ENCODE measurements around the gene ANK2. TPM values are rescaled to one million over a fixed set of nuclear protein-coding genes. Genes with fewer than 3 reads are reported as not detected.

The ANK2 gene
- total RNA-seq, 2 experiments from 2014 or later: 0.38 to 4.0 TPM

DNA sequence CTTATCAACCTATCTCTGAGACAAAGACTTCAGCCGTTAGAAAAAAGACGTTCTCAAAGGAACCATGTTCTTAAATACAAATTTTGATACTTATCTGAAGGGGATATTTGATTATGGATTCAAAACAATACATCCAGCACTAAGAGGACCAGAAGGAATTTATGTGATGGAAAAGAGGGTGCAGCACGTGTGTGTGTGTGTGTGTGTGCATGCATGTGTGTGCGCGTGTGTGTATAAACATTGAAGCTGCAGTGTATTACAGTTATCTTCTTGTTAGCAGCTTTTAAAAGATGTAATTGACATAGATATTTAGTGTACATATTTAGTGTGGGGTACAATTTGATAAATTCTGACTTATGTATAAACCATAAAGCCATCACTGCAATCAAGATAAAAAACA is 44.9 kb downstream of the ANK2 start:
- no peaks in the 10 kb centered on the region for H3K36me3 ChIP-seq (ENCODE audit: insufficient read depth, low read length)
- ChIA-PET POLR2A (no interaction called here), CTCF (ENCODE audit: unreplicated experiment) (no interaction called here)
- no peaks in the 10 kb centered on the region for H3K9me2 ChIP-seq (ENCODE audit: insufficient read depth, low read length)
- no peak overlapping the region for H3K27ac ChIP-seq (ENCODE audit: low read depth, low read length, poor library complexity, severe bottlenecking)
- H3K4me3 ChIP-seq (ENCODE audit: low read depth, low read length, poor library complexity, severe bottlenecking): no peak overlapping the region
- no peak for TF ChIP-seq EZH2phosphoT487 (IDR thresholded peaks at IDR 0.05; ENCODE audit: borderline replicate concordance, low read depth, low read length)
- TF ChIP-seq, protein P1, sequence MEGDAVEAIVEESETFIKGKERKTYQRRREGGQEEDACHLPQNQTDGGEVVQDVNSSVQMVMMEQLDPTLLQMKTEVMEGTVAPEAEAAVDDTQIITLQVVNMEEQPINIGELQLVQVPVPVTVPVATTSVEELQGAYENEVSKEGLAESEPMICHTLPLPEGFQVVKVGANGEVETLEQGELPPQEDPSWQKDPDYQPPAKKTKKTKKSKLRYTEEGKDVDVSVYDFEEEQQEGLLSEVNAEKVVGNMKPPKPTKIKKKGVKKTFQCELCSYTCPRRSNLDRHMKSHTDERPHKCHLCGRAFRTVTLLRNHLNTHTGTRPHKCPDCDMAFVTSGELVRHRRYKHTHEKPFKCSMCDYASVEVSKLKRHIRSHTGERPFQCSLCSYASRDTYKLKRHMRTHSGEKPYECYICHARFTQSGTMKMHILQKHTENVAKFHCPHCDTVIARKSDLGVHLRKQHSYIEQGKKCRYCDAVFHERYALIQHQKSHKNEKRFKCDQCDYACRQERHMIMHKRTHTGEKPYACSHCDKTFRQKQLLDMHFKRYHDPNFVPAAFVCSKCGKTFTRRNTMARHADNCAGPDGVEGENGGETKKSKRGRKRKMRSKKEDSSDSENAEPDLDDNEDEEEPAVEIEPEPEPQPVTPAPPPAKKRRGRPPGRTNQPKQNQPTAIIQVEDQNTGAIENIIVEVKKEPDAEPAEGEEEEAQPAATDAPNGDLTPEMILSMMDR (conservative IDR thresholded peaks at IDR 0.05; ENCODE audit: low read length): no peak
- no peak overlapping the region for H2AFZ ChIP-seq (ENCODE audit: low read length)
- H3K4me1 ChIP-seq (ENCODE audit: insufficient read depth, low read length, poor library complexity, severe bottlenecking): no peaks in the 10 kb centered on the region
- no peak for DNase-seq (ENCODE audit: low spot score)
- intact Hi-C loops (cut with micrococcal nuclease; ENCODE audit: unreplicated experiment): no loop called here
- H3K9me3 ChIP-seq (ENCODE audit: low read length): no peaks in the 10 kb centered on the region
- H4K20me1 ChIP-seq (ENCODE audit: insufficient read depth, low read length): no peaks in the 10 kb centered on the region
- H3K79me2 ChIP-seq (ENCODE audit: insufficient read depth, low read depth, low read length): no peaks in the 10 kb centered on the region
- H3K4me2 ChIP-seq (ENCODE audit: low read length): no peak overlapping the region
- BruUV-seq (replicated peaks): no TSS peak

DNA sequence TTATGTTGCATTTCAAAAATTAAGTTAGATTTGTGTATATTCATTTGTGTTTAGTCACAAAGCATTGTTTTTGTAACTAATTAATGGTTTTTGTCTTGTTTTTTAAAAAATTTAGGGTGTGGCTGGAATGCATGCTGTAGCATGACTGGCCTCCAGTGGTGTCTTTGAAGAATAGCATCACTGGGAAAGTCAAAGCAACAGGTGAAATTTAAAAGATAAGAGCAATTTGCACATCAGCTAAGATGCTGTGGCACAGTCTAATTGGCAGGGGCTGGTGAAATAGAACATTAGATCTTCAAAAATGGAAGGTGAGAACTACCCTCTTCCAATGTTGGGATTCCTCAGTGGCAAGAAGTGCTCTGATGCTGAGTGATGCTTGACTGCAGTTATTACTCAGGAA is 45.3 kb downstream of the ANK2 start:
- ChIA-PET POLR2A (no interaction called here), CTCF (ENCODE audit: unreplicated experiment) (no interaction called here)
- H2AFZ ChIP-seq (ENCODE audit: low read length): no peak overlapping the region
- no TSS peak for BruUV-seq (replicated peaks)
- H3K27ac ChIP-seq (ENCODE audit: low read depth, low read length, poor library complexity, severe bottlenecking): no peak overlapping the region
- H3K36me3 ChIP-seq (ENCODE audit: insufficient read depth, low read length): no peaks in the 10 kb centered on the region
- DNase-seq (ENCODE audit: low spot score): peak; percentile 4
- H4K20me1 ChIP-seq (ENCODE audit: insufficient read depth, low read length): no peaks in the 10 kb centered on the region
- TF ChIP-seq, protein P1 (conservative IDR thresholded peaks at IDR 0.05; ENCODE audit: low read length): peak; percentile 77
- no peak for TF ChIP-seq EZH2phosphoT487 (IDR thresholded peaks at IDR 0.05; ENCODE audit: borderline replicate concordance, low read depth, low read length)
- intact Hi-C loops (cut with micrococcal nuclease; ENCODE audit: unreplicated experiment): no loop called here
- H3K79me2 ChIP-seq (ENCODE audit: insufficient read depth, low read depth, low read length): no peaks in the 10 kb centered on the region
- H3K4me1 ChIP-seq (ENCODE audit: insufficient read depth, low read length, poor library complexity, severe bottlenecking): no peaks in the 10 kb centered on the region
- no peaks in the 10 kb centered on the region for H3K9me3 ChIP-seq (ENCODE audit: low read length)
- H3K4me2 ChIP-seq (ENCODE audit: low read length): no peak overlapping the region
- H3K4me3 ChIP-seq (ENCODE audit: low read depth, low read length, poor library complexity, severe bottlenecking): no peak overlapping the region
- no peaks in the 10 kb centered on the region for H3K9me2 ChIP-seq (ENCODE audit: insufficient read depth, low read length)

DNA sequence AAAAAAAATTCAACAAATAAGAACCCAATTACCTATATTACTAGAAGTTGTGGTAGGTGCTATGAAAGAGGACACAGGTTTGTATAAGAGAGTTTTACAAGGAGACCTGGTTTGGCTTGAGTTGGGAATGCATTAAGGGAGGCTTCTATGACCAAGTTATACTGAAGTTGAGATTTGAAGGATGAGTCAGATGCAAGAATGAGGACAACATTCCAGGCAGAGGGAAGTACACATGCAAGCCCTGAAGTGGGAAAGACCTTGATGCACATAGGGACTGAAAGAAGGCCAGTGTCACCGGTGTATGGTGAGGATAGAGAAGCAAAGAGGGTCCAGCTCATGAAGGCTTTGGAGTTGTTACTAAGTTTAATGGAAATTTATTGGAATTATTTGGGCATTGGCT is 52.2 kb downstream of the ANK2 start:
- TF ChIP-seq EZH2phosphoT487 (IDR thresholded peaks at IDR 0.05; ENCODE audit: borderline replicate concordance, low read depth, low read length): no peak
- TF ChIP-seq, protein P1 (conservative IDR thresholded peaks at IDR 0.05; ENCODE audit: low read length): no peak
- no peak overlapping the region for H2AFZ ChIP-seq (ENCODE audit: low read length)
- H3K9me3 ChIP-seq (ENCODE audit: low read length): no peaks in the 10 kb centered on the region
- intact Hi-C loops (cut with micrococcal nuclease; ENCODE audit: unreplicated experiment): no loop called here
- CTCF ChIA-PET (ENCODE audit: unreplicated experiment): no interaction called here
- no peaks in the 10 kb centered on the region for H3K36me3 ChIP-seq (ENCODE audit: insufficient read depth, low read length)
- no peak for DNase-seq (ENCODE audit: low spot score)
- H3K27ac ChIP-seq (ENCODE audit: low read depth, low read length, poor library complexity, severe bottlenecking): no peak overlapping the region
- H4K20me1 ChIP-seq (ENCODE audit: insufficient read depth, low read length): no peaks in the 10 kb centered on the region
- H3K79me2 ChIP-seq (ENCODE audit: insufficient read depth, low read depth, low read length): no peaks in the 10 kb centered on the region
- H3K4me2 ChIP-seq (ENCODE audit: low read length): no peak overlapping the region
- no peaks in the 10 kb centered on the region for H3K9me2 ChIP-seq (ENCODE audit: insufficient read depth, low read length)
- POLR2A ChIA-PET: no interaction called here
- no peak overlapping the region for H3K4me3 ChIP-seq (ENCODE audit: low read depth, low read length, poor library complexity, severe bottlenecking)
- no peaks in the 10 kb centered on the region for H3K4me1 ChIP-seq (ENCODE audit: insufficient read depth, low read length, poor library complexity, severe bottlenecking)
- BruUV-seq (replicated peaks): no TSS peak
